Fibroblast of upper back skin (primary cell): Measurements from ENCODE around the gene TMEM115.
A peak's percentile ranks its signal among the peaks of the same experiment; 100 is the strongest.

ENCODE experiments used
- DNase-seq: peaks from one replicate; pipeline ENCODE4 v3.0.0-alpha.2; 2013

TMEM115 gene

GRCh38 chr3:50351323-50351697 is 8.0 kb downstream of the TMEM115 start:
- DNase-seq = no peak

- DNase-seq = peak; percentile 87
Observed at GRCh38 chr3:50350527-50351322, 8.6 kb downstream of the TMEM115 start, which contains the start of the genes CYB561D2 and NPRL2. CYB561D2 (plus strand) TSS chr3:50350862; CDS start chr3:50351434, 572 bp downstream. NPRL2 (minus strand) TSS chr3:50350775; CDS start chr3:50350652, 123 bp downstream.

- no peak for DNase-seq
Observed at GRCh38 chr3:50350213-50350526, 9.2 kb downstream of the TMEM115 start.

- DNase-seq = peak; percentile 73
Observed at GRCh38 chr3:50347187-50347813, 12.0 kb downstream of the TMEM115 start.

- DNase-seq = peak; percentile 43
Observed at GRCh38 chr3:50345586-50346234, 13.6 kb downstream of the TMEM115 start, which contains the start of gene ZMYND10. ZMYND10 (minus strand) TSS chr3:50345732; CDS start chr3:50345579, 153 bp downstream.

- no peak for DNase-seq
Observed at GRCh38 chr3:50345008-50345407, 14.3 kb downstream of the TMEM115 start.

GRCh38 chr3:50342813-50343633 is 16.3 kb downstream of the TMEM115 start:
- no peak for DNase-seq

GRCh38 chr3:50341996-50342650 is 17.2 kb downstream of the TMEM115 start:
- no peak for DNase-seq

- DNase-seq = no peak
Observed at GRCh38 chr3:50341537-50341936, 17.8 kb downstream of the TMEM115 start.

GRCh38 chr3:50340448-50341329 is 18.6 kb downstream of the TMEM115 start, which contains the start of gene RASSF1:
RASSF1 (minus strand) TSS chr3:50340836; CDS start chr3:50340805, 31 bp downstream.
- DNase-seq = peak; percentile 59

- no peak for DNase-seq
Observed at GRCh38 chr3:50340147-50340447, 19.2 kb downstream of the TMEM115 start.

- peak; percentile 66 for DNase-seq
Observed at GRCh38 chr3:50339485-50340146, 19.7 kb downstream of the TMEM115 start.

- DNase-seq = no peak
Observed at GRCh38 chr3:50338965-50339364, 20.4 kb downstream of the TMEM115 start.

GRCh38 chr3:50337175-50337861 is 22.0 kb downstream of the TMEM115 start:
- peak; percentile 99 for DNase-seq

- peak; percentile 21 for DNase-seq
Observed at GRCh38 chr3:50336452-50337174, 22.7 kb downstream of the TMEM115 start.

- no peak for DNase-seq
Observed at GRCh38 chr3:50334339-50335075, 24.8 kb downstream of the TMEM115 start.

GRCh38 chr3:50333744-50334328 is 25.5 kb downstream of the TMEM115 start:
- peak; percentile 45 for DNase-seq

GRCh38 chr3:50331364-50331907 is 27.9 kb downstream of the TMEM115 start:
- DNase-seq = no peak
